B cell (primary cell): Measurements from ENCODE around the gene FARP2.

Experiments used
- EZH2 ChIP-seq: IDR thresholded peaks from 2 replicates; pipeline ENCODE4 v1.6.1; 2012; ENCODE audit warnings: borderline replicate concordance, low read depth, mild to moderate bottlenecking, moderate library complexity, low read length; ENCODE audit not compliant: insufficient read depth, poor library complexity, severe bottlenecking
- TF ChIP-seq, protein P1 (sequence below): fragments of 200-600 bp; IDR thresholded peaks from one replicate; pipeline ENCODE4 v1.8.0; 2022; ENCODE audit warnings: antibody characterized with exemption, mild to moderate bottlenecking

- TF ChIP-seq, protein P1, sequence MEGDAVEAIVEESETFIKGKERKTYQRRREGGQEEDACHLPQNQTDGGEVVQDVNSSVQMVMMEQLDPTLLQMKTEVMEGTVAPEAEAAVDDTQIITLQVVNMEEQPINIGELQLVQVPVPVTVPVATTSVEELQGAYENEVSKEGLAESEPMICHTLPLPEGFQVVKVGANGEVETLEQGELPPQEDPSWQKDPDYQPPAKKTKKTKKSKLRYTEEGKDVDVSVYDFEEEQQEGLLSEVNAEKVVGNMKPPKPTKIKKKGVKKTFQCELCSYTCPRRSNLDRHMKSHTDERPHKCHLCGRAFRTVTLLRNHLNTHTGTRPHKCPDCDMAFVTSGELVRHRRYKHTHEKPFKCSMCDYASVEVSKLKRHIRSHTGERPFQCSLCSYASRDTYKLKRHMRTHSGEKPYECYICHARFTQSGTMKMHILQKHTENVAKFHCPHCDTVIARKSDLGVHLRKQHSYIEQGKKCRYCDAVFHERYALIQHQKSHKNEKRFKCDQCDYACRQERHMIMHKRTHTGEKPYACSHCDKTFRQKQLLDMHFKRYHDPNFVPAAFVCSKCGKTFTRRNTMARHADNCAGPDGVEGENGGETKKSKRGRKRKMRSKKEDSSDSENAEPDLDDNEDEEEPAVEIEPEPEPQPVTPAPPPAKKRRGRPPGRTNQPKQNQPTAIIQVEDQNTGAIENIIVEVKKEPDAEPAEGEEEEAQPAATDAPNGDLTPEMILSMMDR: no peak
- no peak for TF ChIP-seq EZH2
Observed at GRCh38 chr2:241313543-241314095, 42.5 kb upstream of the FARP2 start.
